GM23338 (cell line): ENCODE results near the gene STAMBPL1. TPM values are rescaled to one million over a fixed set of nuclear protein-coding genes. Genes with fewer than 3 reads are reported as not detected.

ENCODE experiments used
- ATAC-seq: fragments of 200-7000 bp; cut with Tn5 transposase; 3 replicates; pipeline ENCODE4 v1.9.1; 2020
- DNase-seq: peaks from one replicate; pipeline ENCODE4 v3.0.0-alpha.2; 2015; ENCODE audit warnings: low spot score
- H2AFZ ChIP-seq: fragments of 200-600 bp; sonication (generic); 2 replicates; pipeline ENCODE4 v1.8.0; 2016; ENCODE audit warnings: antibody characterized with exemption, mild to moderate bottlenecking, moderate library complexity
- H3F3A ChIP-seq: fragments of 200-600 bp; sonication (generic); replicated peaks from 2 replicates; pipeline ENCODE4 v1.8.0; 2017; ENCODE audit warnings: antibody characterized with exemption, mixed run types, low read depth
- H3K27ac ChIP-seq: fragments of 200-600 bp; sonication (generic); 2 replicates; pipeline ENCODE4 v1.6.1; 2016; ENCODE audit warnings: low read depth
- H3K27me3 ChIP-seq: fragments of 200-600 bp; sonication (generic); 2 replicates; pipeline ENCODE4 v1.8.0; 2016; ENCODE audit warnings: mild to moderate bottlenecking, mixed run types, moderate library complexity; ENCODE audit not compliant: insufficient read depth
- H3K36me3 ChIP-seq: fragments of 200-600 bp; sonication (generic); 2 replicates; pipeline ENCODE4 v1.8.0; 2016; ENCODE audit warnings: mild to moderate bottlenecking; ENCODE audit not compliant: insufficient read depth
- H3K4me1 ChIP-seq: fragments of 200-600 bp; sonication (generic); 2 replicates; pipeline ENCODE4 v1.8.0; 2016; ENCODE audit warnings: mild to moderate bottlenecking, moderate library complexity; ENCODE audit not compliant: insufficient read depth
- H3K4me2 ChIP-seq: fragments of 200-600 bp; sonication (generic); 2 replicates; pipeline ENCODE4 v1.7.1; 2017; ENCODE audit warnings: mixed run types
- H3K4me3 ChIP-seq: fragments of 200-600 bp; sonication (generic); 2 replicates; pipeline ENCODE4 v1.6.1; 2016; ENCODE audit warnings: mixed run types
- H3K79me2 ChIP-seq: fragments of 200-600 bp; sonication (generic); replicated peaks from 2 replicates; pipeline ENCODE4 v1.8.0; 2017; ENCODE audit warnings: mild to moderate bottlenecking; ENCODE audit not compliant: insufficient read depth
- H3K9me2 ChIP-seq: fragments of 200-600 bp; sonication (generic); 2 replicates; pipeline ENCODE4 v1.8.0; 2017; ENCODE audit not compliant: insufficient read depth
- H4K20me1 ChIP-seq: fragments of 200-600 bp; sonication (generic); replicated peaks from 2 replicates; pipeline ENCODE4 v1.8.0; 2017; ENCODE audit warnings: mild to moderate bottlenecking; ENCODE audit not compliant: insufficient read depth
- H3K27ac Mint-ChIP-seq: 2 replicates; pipeline ENCODE4 v1.8.0; 2020; ENCODE audit warnings: inconsistent platforms, mild to moderate bottlenecking, moderate library complexity, mixed read lengths
- H3K27me3 Mint-ChIP-seq: 3 replicates; pipeline ENCODE4 v1.8.0; 2022; ENCODE audit warnings: low read depth, mild to moderate bottlenecking, moderate library complexity, mixed read lengths, inconsistent platforms; ENCODE audit not compliant: insufficient read depth, poor library complexity
- H3K36me3 Mint-ChIP-seq: 3 replicates; pipeline ENCODE4 v1.8.0; 2021; ENCODE audit warnings: low read depth, mild to moderate bottlenecking, inconsistent platforms, moderate library complexity, mixed read lengths
- H3K4me1 Mint-ChIP-seq: 3 replicates; pipeline ENCODE4 v1.8.0; 2020; ENCODE audit warnings: mild to moderate bottlenecking, inconsistent platforms, mixed read lengths
- H3K4me3 Mint-ChIP-seq: 3 replicates; pipeline ENCODE4 v1.8.0; 2021; ENCODE audit warnings: moderate library complexity, mild to moderate bottlenecking, inconsistent platforms, mixed read lengths
- H3K9me3 Mint-ChIP-seq: 3 replicates; pipeline ENCODE4 v1.8.0; 2020; ENCODE audit warnings: moderate library complexity, mild to moderate bottlenecking, inconsistent platforms, mixed read lengths
- CTCF ChIP-seq, 2 experiments: fragments of 200-600 bp in 1 of 2; sonication (generic) in 1 of 2; conservative IDR thresholded peaks; 2 replicates each; pipeline versions ENCODE4 v1.5.1 to v1.6.1; 2016 to 2017; ENCODE audit warnings: antibody characterized with exemption in 2 of 2, low read depth in 2 of 2, mild to moderate bottlenecking in 2 of 2, moderate library complexity in 1 of 2
- STAT1 ChIP-seq: IDR thresholded peaks from one replicate; pipeline ENCODE4 v1.6.1; 2016; ENCODE audit warnings: antibody characterized with exemption; ENCODE audit not compliant: unreplicated experiment
- ZNF114 ChIP-seq: fragments of 250-450 bp; sonication (Bioruptor Pico); IDR thresholded peaks from 2 replicates; pipeline ENCODE4 v1.5.0; 2020; ENCODE audit warnings: mild to moderate bottlenecking, moderate library complexity
- ZNF462 ChIP-seq: fragments of 250-450 bp; sonication (Bioruptor Pico); IDR thresholded peaks from 2 replicates; pipeline ENCODE4 v1.5.0; 2020; ENCODE audit warnings: mild to moderate bottlenecking, moderate library complexity
- polyA plus RNA-seq: library from polyadenylated mRNA; unstranded; fragments of >200 nt; fragmentation: Nextera tagmentation; extraction: Ambion mirVana; gene quantifications from 2 replicates; pipeline ENCODE4 v1.2.1, GENCODE V29; 2016
- total RNA-seq: library from RNA; depleted of rRNA; stranded (reverse); fragments of >200 nt; shearing (Covaris generic); gene quantifications from 2 replicates; pipeline ENCODE4 v1.2.3, GENCODE V29; 2014

STAMBPL1 gene
- total and polyA plus RNA-seq, 2 experiments from 2014 or later: 2.5 to 11.5 TPM

- Mint-ChIP-seq H3K27me3 (no peaks in the 10 kb centered on the region), H3K4me1 (peaks cover 3% of the 10 kb centered on the region; the same call in 2 of the 3 replicates), H3K36me3 (no peaks in the 10 kb centered on the region), H3K4me3 (no peak overlapping the region), H3K9me3 (no peaks in the 10 kb centered on the region), H3K27ac (no peak overlapping the region)
- H3K36me3 ChIP-seq: no peaks in the 10 kb centered on the region
- H2AFZ ChIP-seq: no peak overlapping the region
- no peaks in the 10 kb centered on the region for H3K9me2 ChIP-seq
- H3K27ac ChIP-seq: no peak overlapping the region
- TF ChIP-seq CTCF (conservative IDR thresholded peaks at IDR 0.05; ENCODE audit: low read depth in 2 of 2): 0 out of 4 replicates have a peak, but pooled peaks have one; percentile 11 to 21
- no peak for TF ChIP-seq ZNF462 (CRISPR knock-in tag)
- no peaks in the 10 kb centered on the region for H3K79me2 ChIP-seq
- no peaks in the 10 kb centered on the region for H3F3A ChIP-seq
- ATAC-seq (no peak), DNase-seq (no peak)
- H3K4me1 ChIP-seq: peaks cover 6% of the 10 kb centered on the region
- no peak overlapping the region for H3K4me2 ChIP-seq
- no peaks in the 10 kb centered on the region for H4K20me1 ChIP-seq
- H3K27me3 ChIP-seq: no peaks in the 10 kb centered on the region
- H3K4me3 ChIP-seq: no peak overlapping the region
These were observed 14.7 kb upstream of the STAMBPL1 start for GRCh38 chr10:88865281-88865876.

GRCh38 chr10:88866454-88866853, 13.6 kb upstream of the STAMBPL1 start:
- H3K27ac Mint-ChIP-seq: no peak overlapping the region
- peaks cover 3% of the 10 kb centered on the region; the same call in 2 of the 3 replicates for H3K4me1 Mint-ChIP-seq
- H3K27ac ChIP-seq: no peak overlapping the region
- H3K36me3 Mint-ChIP-seq: no peaks in the 10 kb centered on the region
- H3K4me3 Mint-ChIP-seq: no peak overlapping the region
- DNase-seq (no peak), ATAC-seq (no peak)
- no peak overlapping the region for H3K4me2 ChIP-seq
- TF ChIP-seq CTCF (conservative IDR thresholded peaks at IDR 0.05; ENCODE audit: low read depth in 2 of 2) (no peak), ZNF114 (CRISPR knock-in tag) (no peak), STAT1 (no peak)
- no peaks in the 10 kb centered on the region for H3K27me3 ChIP-seq
- no peaks in the 10 kb centered on the region for H3K27me3 Mint-ChIP-seq
- no peaks in the 10 kb centered on the region for H3F3A ChIP-seq
- H3K79me2 ChIP-seq: no peaks in the 10 kb centered on the region
- H3K9me3 Mint-ChIP-seq: no peaks in the 10 kb centered on the region
- H3K4me1 ChIP-seq: peaks cover 6% of the 10 kb centered on the region
- H3K9me2 ChIP-seq: no peaks in the 10 kb centered on the region
- H3K36me3 ChIP-seq: no peaks in the 10 kb centered on the region
- H2AFZ ChIP-seq: no peak overlapping the region
- H4K20me1 ChIP-seq: no peaks in the 10 kb centered on the region
- no peak overlapping the region for H3K4me3 ChIP-seq
